AG10803 (cell line): ENCODE measurements around the gene ACTRT3.

Experiments used
- DNase-seq: peaks from one replicate; pipeline ENCODE4 v3.0.0; 2010; ENCODE audit warnings: low read depth
- H3K4me3 ChIP-seq: 2 replicates; pipeline ENCODE4 v1.5.1; 2011; ENCODE audit warnings: mild to moderate bottlenecking, low read length, control low read depth
- TF ChIP-seq, protein P1 (sequence below): conservative IDR thresholded peaks from 2 replicates; pipeline ENCODE4 v1.5.1; 2011; ENCODE audit warnings: mild to moderate bottlenecking, low read length, control low read depth, inconsistent platforms

ACTRT3 gene

DNA sequence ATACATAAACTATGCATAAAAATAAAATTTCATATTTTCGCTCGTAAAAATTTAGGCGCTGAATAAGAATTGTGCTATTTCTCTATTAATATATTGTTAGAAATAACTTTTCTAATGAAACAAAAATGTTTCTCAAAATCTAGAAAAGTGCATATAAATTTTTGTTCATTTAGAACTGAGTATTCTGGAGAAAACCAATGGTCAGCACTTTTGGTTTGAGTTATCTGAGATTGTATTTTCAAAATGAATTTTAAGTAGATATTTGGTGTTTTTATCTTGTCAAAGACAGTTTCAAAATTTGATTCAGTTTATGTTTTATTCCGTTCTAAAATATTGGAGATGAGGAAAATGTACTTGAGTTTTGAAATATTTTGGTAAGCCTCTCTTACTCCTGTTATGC, 17.8 kb upstream of the ACTRT3 start:
- TF ChIP-seq, protein P1, sequence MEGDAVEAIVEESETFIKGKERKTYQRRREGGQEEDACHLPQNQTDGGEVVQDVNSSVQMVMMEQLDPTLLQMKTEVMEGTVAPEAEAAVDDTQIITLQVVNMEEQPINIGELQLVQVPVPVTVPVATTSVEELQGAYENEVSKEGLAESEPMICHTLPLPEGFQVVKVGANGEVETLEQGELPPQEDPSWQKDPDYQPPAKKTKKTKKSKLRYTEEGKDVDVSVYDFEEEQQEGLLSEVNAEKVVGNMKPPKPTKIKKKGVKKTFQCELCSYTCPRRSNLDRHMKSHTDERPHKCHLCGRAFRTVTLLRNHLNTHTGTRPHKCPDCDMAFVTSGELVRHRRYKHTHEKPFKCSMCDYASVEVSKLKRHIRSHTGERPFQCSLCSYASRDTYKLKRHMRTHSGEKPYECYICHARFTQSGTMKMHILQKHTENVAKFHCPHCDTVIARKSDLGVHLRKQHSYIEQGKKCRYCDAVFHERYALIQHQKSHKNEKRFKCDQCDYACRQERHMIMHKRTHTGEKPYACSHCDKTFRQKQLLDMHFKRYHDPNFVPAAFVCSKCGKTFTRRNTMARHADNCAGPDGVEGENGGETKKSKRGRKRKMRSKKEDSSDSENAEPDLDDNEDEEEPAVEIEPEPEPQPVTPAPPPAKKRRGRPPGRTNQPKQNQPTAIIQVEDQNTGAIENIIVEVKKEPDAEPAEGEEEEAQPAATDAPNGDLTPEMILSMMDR = no peak
- no peak overlapping the region for H3K4me3 ChIP-seq
- DNase-seq = no peak

DNA sequence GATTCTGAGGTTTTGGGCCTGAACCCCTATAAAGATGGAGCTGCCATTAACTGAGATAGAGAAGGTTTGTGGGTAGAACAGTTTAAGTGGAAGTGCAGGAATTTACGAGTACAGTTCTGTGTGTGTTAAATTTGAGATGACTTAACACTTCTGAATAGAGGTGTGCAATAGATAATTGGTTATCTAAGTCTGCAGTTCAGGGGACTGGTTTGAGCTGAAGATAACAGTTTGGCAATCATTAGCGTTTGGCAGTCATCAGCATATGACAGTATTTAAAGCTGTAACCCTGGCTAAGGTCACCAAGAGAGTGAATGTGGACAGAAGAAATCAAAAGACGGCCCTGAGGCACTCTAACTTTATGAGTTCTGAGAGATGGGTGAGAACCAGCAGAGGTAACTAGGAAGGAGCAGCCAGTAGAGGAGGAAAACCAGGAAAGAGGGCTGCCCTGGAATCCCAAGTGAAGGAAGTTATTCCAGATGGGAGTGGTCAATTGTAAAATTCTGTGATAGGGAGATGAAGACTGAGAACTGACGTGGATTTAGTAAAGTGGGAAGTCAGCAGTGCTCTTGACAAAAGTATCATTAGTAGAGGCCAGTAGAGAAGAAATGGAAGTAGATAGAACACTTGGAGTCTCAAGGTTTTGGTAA, 12.0 kb upstream of the ACTRT3 start:
- DNase-seq = no peak
- TF ChIP-seq, protein P1 = no peak
- H3K4me3 ChIP-seq = no peak overlapping the region

DNA sequence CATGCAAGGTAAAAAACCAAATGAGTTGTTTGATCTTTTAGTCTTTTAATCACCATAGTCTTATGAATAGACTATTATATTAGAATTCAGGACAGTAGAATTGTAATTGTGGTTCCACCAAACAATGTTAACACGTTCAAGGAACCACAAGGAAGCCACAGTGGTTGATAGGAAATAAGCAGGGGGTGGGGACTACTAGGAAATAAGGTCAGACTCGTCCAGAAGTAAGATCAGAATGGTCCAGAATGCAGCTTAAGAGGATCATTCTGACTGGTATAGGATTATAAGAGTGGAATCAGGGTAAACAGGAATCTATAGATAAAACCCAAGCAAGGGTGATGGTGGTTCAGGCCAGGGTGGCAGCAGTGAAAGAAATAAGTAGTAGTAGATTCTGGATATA, 11.4 kb upstream of the ACTRT3 start:
- DNase-seq = no peak
- no peak overlapping the region for H3K4me3 ChIP-seq
- TF ChIP-seq, protein P1 = no peak

DNA sequence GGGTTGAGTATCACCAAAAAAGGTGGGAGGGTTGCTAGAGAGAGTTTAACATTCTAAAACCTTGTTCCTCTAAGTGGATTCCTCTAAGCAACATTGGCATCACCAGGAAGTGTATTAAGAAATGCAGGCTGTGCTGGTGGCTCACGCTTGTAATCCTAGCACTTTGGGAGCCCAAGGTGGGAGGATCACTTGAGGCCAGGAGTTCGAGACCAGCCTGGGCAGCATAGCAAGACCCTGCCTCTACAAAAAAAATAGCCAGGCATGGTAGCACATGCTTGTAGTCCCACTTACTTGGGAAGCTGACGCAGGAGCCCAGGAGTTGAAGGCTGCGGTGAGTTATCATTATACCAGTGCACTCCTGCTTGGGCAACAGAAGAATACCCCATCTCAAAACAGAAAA, 8.5 kb upstream of the ACTRT3 start:
- TF ChIP-seq, protein P1 = no peak
- no peak overlapping the region for H3K4me3 ChIP-seq
- DNase-seq = no peak

DNA sequence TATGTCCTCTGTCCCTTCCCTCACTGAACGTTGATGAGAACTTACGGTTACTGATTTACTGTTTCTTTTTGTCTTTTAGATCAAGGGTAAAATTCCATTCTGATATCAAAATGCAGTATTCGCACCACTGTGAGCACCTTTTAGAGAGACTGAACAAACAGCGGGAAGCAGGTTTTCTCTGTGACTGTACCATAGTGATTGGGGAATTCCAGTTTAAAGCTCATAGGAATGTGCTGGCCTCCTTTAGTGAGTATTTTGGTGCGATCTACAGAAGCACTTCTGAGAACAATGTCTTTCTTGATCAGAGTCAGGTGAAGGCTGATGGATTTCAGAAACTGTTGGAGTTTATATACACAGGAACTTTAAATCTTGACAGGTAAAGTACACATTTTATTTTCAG, 4.8 kb upstream of the ACTRT3 start:
- TF ChIP-seq, protein P1 = no peak
- peak overlapping the region; percentile 96 for H3K4me3 ChIP-seq
- no peak for DNase-seq

DNA sequence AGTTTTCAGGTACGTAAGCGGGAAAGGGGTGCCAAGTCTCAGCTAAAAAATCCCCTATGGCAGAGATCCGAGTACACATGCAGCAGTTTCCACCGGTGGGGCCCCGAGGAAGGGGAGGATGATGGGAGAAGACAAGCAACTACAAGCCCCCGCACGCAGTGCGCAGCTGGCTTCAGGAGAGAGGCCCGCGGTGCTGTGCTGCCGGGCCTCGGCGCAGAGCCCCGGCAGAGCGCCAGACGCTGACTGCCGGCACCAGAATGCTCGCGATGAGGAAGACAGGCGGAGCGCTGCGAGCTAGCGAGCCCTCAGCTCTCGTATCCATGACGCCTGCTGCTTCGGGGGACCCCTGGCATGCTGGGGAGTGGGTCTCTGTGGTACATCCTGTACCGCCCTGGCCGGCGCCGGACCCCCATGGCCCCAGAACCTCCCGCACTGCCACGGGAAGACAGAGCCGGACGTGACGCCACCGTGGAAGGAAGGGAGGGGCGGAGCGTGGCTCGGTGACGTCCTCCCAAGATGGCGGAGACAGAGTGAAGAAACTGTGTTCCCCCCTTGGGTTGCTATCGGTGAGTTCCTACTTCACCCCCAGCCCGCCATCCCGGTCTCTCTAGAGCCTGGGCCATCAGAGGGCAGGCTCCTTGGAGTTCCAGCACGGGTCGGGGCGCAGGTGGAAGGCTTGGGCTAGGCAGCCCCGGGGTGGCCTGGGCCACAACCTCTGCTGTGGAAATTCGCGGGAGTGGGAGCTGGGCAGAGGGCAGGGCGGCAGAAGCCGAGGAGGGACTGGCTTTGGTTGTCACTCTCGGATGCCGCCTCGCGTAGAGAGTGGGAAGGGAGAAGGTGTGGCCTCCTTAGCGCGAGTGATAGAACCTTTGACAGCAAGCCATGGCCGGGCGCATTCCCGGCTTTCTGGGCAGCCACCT, 3.8 kb upstream of the ACTRT3 start, which contains the start of gene MYNN:
TSS of gene MYNN (plus strand) at position 500 of the 920 bp plus-strand sequence. CDS start 900 bp downstream, outside the sequence.
- peak; percentile 86 for DNase-seq

More for the DNA sequence above, 3.8 kb upstream of the ACTRT3 start, which contains the start of gene MYNN:
- TF ChIP-seq, protein P1 = peak; percentile 23
- peak within 1 kb of the TSS; percentile 96 for H3K4me3 ChIP-seq
